Panc1 (cell line): ENCODE measurements around the gene LIMS4. TPM values are rescaled to one million over a fixed set of nuclear protein-coding genes. Genes with fewer than 3 reads are reported as not detected.
"Not testable (repeated sequence)": the region's sequence is repeated elsewhere in the genome, so short reads cannot be mapped to it uniquely, and the experiment has no call there.

Source experiments
- ATAC-seq: fragments of 200-7000 bp; cut with Tn5 transposase; 2 replicates; pipeline ENCODE4 v1.9.1; 2020; ENCODE audit warnings: mild to moderate bottlenecking, moderate library complexity
- BruUV-seq: library from RNA; stranded (reverse); fragments of 400-500 nt; replicated peaks from 2 replicates; lab custom pipeline; 2021; lab: Mats Ljungman, UMichigan
- CTCF ChIA-PET: fragments of 300-600 bp; sonication (Branson Sonifier 250); formaldehyde crosslinking; loops from one replicate; lab custom pipeline; 2022; ENCODE audit warnings: antibody characterized with exemption; lab: Charles Lee
- POLR2A ChIA-PET: fragments of 300-600 bp; sonication (Branson Sonifier 250); formaldehyde crosslinking; loops from one replicate; lab custom pipeline; 2022; ENCODE audit warnings: antibody characterized with exemption; lab: Charles Lee
- DNase-seq: peaks from one replicate; pipeline ENCODE4 v3.0.0-alpha.2; 2010; ENCODE audit warnings: low read depth, low spot score
- H3K27ac ChIP-seq: 2 replicates; pipeline ENCODE4 v1.5.1; 2011; ENCODE audit warnings: mild to moderate bottlenecking, low read length, inconsistent platforms
- H3K27me3 ChIP-seq: fragments of 200-500 bp; sonication (Bioruptor generic); 2 replicates; pipeline ENCODE4 v1.6.0; 2014; ENCODE audit warnings: low read length, inconsistent platforms; ENCODE audit not compliant: control insufficient read depth, insufficient read depth
- H3K36me3 ChIP-seq: fragments of 200-500 bp; sonication (Bioruptor generic); 2 replicates; pipeline ENCODE4 v1.5.1; 2014; ENCODE audit warnings: inconsistent platforms, mild to moderate bottlenecking, low read length, moderate library complexity; ENCODE audit not compliant: control insufficient read depth, insufficient read depth
- H3K4me1 ChIP-seq: 2 replicates; pipeline ENCODE4 v1.5.1; 2011; ENCODE audit warnings: inconsistent platforms, mild to moderate bottlenecking, low read length, moderate library complexity; ENCODE audit not compliant: control insufficient read depth, insufficient read depth
- H3K4me3 ChIP-seq, 2 experiments: 2 replicates each; pipeline ENCODE4 v1.5.1; 2011 to 2012; ENCODE audit warnings: low read depth in 2 of 2, low read length in 2 of 2, mild to moderate bottlenecking in 2 of 2, inconsistent platforms in 1 of 2, moderate library complexity in 1 of 2
- H3K9me3 ChIP-seq: fragments of 200-500 bp; sonication (Bioruptor generic); 2 replicates; pipeline ENCODE4 v1.5.1; 2014; ENCODE audit warnings: low read depth, mild to moderate bottlenecking, inconsistent platforms, low read length, moderate library complexity; ENCODE audit not compliant: control insufficient read depth, insufficient read depth
- in situ Hi-C: cut with HindIII; loops from 2 replicates; pipeline ENCODE4 v1.10.0; 2016; ENCODE audit warnings: low sequenced_read_pairs, low pct_unique_long_range_greater_than_20kb
- intact Hi-C: fragments of 100-400 bp; cut with micrococcal nuclease; formaldehyde crosslinking; loops from one replicate; pipeline ENCODE4 v1.10.0; 2022; ENCODE audit not compliant: unreplicated experiment
- total RNA-seq: library from RNA; stranded (reverse); gene quantifications from one replicate; pipeline ENCODE4 v1.2.1, GENCODE V29; 2021; ENCODE audit not compliant: unreplicated experiment

Gene LIMS4
- total RNA-seq, 1 experiment from 2014 or later: 0.51 TPM

- ATAC-seq: peak; percentile 87
- CTCF ChIA-PET, POLR2A ChIA-PET, H3K27me3 ChIP-seq, H3K36me3 ChIP-seq, intact Hi-C loops, H3K4me3 ChIP-seq, H3K27ac ChIP-seq, DNase-seq, in situ Hi-C loops, H3K4me1 ChIP-seq, H3K9me3 ChIP-seq, BruUV-seq: not testable (repeated sequence)
Measured at GRCh38 chr2:110465312-110465711, 7.3 kb downstream of the LIMS4 start.

GRCh38 chr2:110462458-110462857 is 10.2 kb downstream of the LIMS4 start:
- H3K4me3 ChIP-seq, POLR2A ChIA-PET, H3K27me3 ChIP-seq, BruUV-seq, H3K9me3 ChIP-seq, H3K27ac ChIP-seq, H3K36me3 ChIP-seq, intact Hi-C loops, H3K4me1 ChIP-seq, DNase-seq, ATAC-seq, in situ Hi-C loops, CTCF ChIA-PET: not testable (repeated sequence)

DNA sequence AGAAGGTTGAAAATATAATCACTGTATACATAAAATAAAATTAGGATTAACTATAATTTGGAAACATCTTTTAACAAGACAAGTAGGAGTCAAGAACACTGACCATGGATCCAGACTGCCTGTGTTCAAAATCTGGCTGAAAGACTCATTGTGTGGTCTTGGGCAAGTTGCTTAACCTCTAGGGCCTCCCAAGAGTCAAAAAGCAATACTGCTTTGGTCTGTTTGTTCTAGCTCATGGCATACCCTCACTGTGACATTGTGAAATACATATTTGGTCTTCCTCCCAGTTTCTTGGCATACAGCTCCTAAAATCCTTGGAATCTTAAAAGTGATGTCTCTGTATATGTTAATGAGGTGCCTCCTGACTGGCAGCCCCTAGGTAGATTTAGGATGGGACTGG is 12.3 kb downstream of the LIMS4 start:
- in situ Hi-C loops, H3K27me3 ChIP-seq, H3K36me3 ChIP-seq, CTCF ChIA-PET, H3K4me1 ChIP-seq, POLR2A ChIA-PET, H3K9me3 ChIP-seq, H3K27ac ChIP-seq, H3K4me3 ChIP-seq, ATAC-seq, BruUV-seq, DNase-seq, intact Hi-C loops: not testable (repeated sequence)

DNA sequence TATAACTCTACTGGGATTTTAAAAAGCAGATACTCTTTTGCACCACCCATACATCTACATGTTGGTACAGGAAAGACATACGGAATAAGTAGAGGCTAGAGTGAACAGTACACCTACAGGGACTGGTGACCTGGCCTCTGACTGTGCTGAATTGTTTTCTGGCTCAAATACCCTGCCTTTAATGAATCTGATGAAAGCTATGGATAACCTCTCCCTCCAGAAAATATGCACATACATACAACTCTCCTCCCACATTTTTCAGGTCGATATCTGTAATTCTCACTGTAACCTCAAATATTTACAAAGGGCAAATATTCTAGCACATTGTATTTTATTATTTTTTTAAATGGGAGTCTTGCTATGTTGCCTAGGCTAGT is 15.4 kb downstream of the LIMS4 start:
- ATAC-seq, H3K36me3 ChIP-seq, intact Hi-C loops, in situ Hi-C loops, H3K4me1 ChIP-seq, H3K27me3 ChIP-seq, H3K4me3 ChIP-seq, BruUV-seq, CTCF ChIA-PET, H3K9me3 ChIP-seq, POLR2A ChIA-PET, H3K27ac ChIP-seq, DNase-seq: not testable (repeated sequence)

GRCh38 chr2:110456291-110457213 is 16.1 kb downstream of the LIMS4 start:
- BruUV-seq, in situ Hi-C loops, POLR2A ChIA-PET, H3K4me1 ChIP-seq, DNase-seq, intact Hi-C loops, H3K27me3 ChIP-seq, H3K9me3 ChIP-seq, H3K36me3 ChIP-seq, ATAC-seq, H3K27ac ChIP-seq, H3K4me3 ChIP-seq, CTCF ChIA-PET: not testable (repeated sequence)

GRCh38 chr2:110455080-110455670 is 17.4 kb downstream of the LIMS4 start:
- H3K4me1 ChIP-seq, H3K27me3 ChIP-seq, BruUV-seq, CTCF ChIA-PET, POLR2A ChIA-PET, DNase-seq, intact Hi-C loops, H3K27ac ChIP-seq, H3K4me3 ChIP-seq, in situ Hi-C loops, ATAC-seq, H3K36me3 ChIP-seq, H3K9me3 ChIP-seq: not testable (repeated sequence)

GRCh38 chr2:110450951-110451350 is 21.7 kb downstream of the LIMS4 start:
- H3K27ac ChIP-seq, intact Hi-C loops, ATAC-seq, in situ Hi-C loops, DNase-seq, POLR2A ChIA-PET, H3K9me3 ChIP-seq, H3K4me3 ChIP-seq, CTCF ChIA-PET, H3K27me3 ChIP-seq, BruUV-seq, H3K4me1 ChIP-seq, H3K36me3 ChIP-seq: not testable (repeated sequence)
